AG04449 (cell line): Measurements from ENCODE around the gene TLCD2.
"Not testable (repeated sequence)": the region's sequence is repeated elsewhere in the genome, so short reads cannot be mapped to it uniquely, and the experiment has no call there.

Source experiments
- CTCF ChIA-PET: fragments of 350-600 bp; formaldehyde crosslinking; extraction: SDS; loops from one replicate; lab custom pipeline; 2021; ENCODE audit warnings: antibody characterized with exemption; lab: Yijun Ruan, JAX
- POLR2A ChIA-PET: fragments of 400-600, 350-600 bp; formaldehyde crosslinking; extraction: SDS; loops from one replicate; lab custom pipeline; 2020; ENCODE audit warnings: antibody characterized with exemption, inconsistent platforms; lab: Yijun Ruan, JAX
- DNase-seq: peaks from one replicate; pipeline ENCODE4 v3.0.0-alpha.2; 2010; ENCODE audit warnings: low read depth, low spot score
- H3K4me3 ChIP-seq: 2 replicates; pipeline ENCODE4 v1.5.1; 2011; ENCODE audit warnings: low read depth, mild to moderate bottlenecking, control low read depth, low read length
- CTCF ChIP-seq: IDR thresholded peaks from one replicate; pipeline ENCODE4 v1.5.1; 2011; ENCODE audit warnings: mild to moderate bottlenecking, moderate library complexity, low read length, control low read depth, inconsistent platforms; ENCODE audit not compliant: insufficient read depth; ENCODE audit errors: missing control alignments

TLCD2 gene

GRCh38 chr17:1703063-1703462 lies 7.1 kb downstream of the TLCD2 start:
- CTCF ChIA-PET, result interaction anchor here (0.9 to 1.0 kb wide), 3 partner anchors 10 to 83 kb away, joined by 3 read pairs; no protein-coding TSS in a partner anchor
- no peak for DNase-seq
- no peak overlapping the region for H3K4me3 ChIP-seq
- TF ChIP-seq CTCF, result no peak
- POLR2A ChIA-PET, result interaction anchor here (0.9 kb wide), 1 partner anchor 14 kb away, joined by 3 read pairs; no protein-coding TSS in a partner anchor

GRCh38 chr17:1699891-1700290 lies 10.3 kb downstream of the TLCD2 start:
- CTCF ChIA-PET, DNase-seq, H3K4me3 ChIP-seq: not testable (repeated sequence)
- POLR2A ChIA-PET, result interaction anchor here (1.1 kb wide), 1 partner anchor 16 kb away, joined by 5 read pairs; no protein-coding TSS in a partner anchor

- ChIA-PET POLR2A (interaction anchor here (0.6 kb wide), 1 partner anchor 15 kb away, joined by 3 read pairs; no protein-coding TSS in a partner anchor), CTCF (interaction anchor here (1.3 kb wide), 1 partner anchor 28 kb away, joined by 6 read pairs; no protein-coding TSS in a partner anchor)
- DNase-seq, result no peak
- TF ChIP-seq CTCF, result no peak
- H3K4me3 ChIP-seq, result no peak overlapping the region
Measured at GRCh38 chr17:1697681-1698080, 12.5 kb downstream of the TLCD2 start.

GRCh38 chr17:1695365-1695764 lies 14.8 kb downstream of the TLCD2 start:
- CTCF ChIA-PET, result no interaction called here
- no peak for DNase-seq
- TF ChIP-seq CTCF, result no peak
- no peak overlapping the region for H3K4me3 ChIP-seq
- POLR2A ChIA-PET, result no interaction called here

- TF ChIP-seq CTCF, result no peak
- ChIA-PET CTCF (no interaction called here), POLR2A (interaction anchor here (0.9 kb wide), 1 partner anchor 22 kb away, joined by 3 read pairs; no protein-coding TSS in a partner anchor)
- no peak for DNase-seq
- no peak overlapping the region for H3K4me3 ChIP-seq
Measured at GRCh38 chr17:1693339-1693738, 16.8 kb downstream of the TLCD2 start.

GRCh38 chr17:1690544-1691221 lies 19.5 kb downstream of the TLCD2 start:
- CTCF ChIA-PET, result interaction anchor here (1.2 kb wide), 1 partner anchor 9 kb away, joined by 3 read pairs; no protein-coding TSS in a partner anchor
- H3K4me3 ChIP-seq, result no peak overlapping the region
- no peak for DNase-seq
- TF ChIP-seq CTCF, result no peak
- POLR2A ChIA-PET, result interaction anchor here (0.9 kb wide), 1 partner anchor 26 kb away, joined by 3 read pairs; no protein-coding TSS in a partner anchor

- POLR2A ChIA-PET, H3K4me3 ChIP-seq, DNase-seq, CTCF ChIA-PET: not testable (repeated sequence)
Measured at GRCh38 chr17:1688405-1688804, 21.8 kb downstream of the TLCD2 start.
